WTC11 (cell line): ENCODE data around the gene CAMK1.

Experiments used
- ATF1 ChIP-seq: sonication (generic); formaldehyde crosslinking; IDR thresholded peaks from 2 replicates; pipeline ENCODE4 v1.8.1; 2023; ENCODE audit warnings: mild to moderate bottlenecking, moderate library complexity, missing genetic modification reagents
- CTCF ChIP-seq: fragments of 200-600 bp; IDR thresholded peaks from 2 replicates; pipeline ENCODE4 v1.8.0; 2022; ENCODE audit warnings: antibody characterized with exemption
- FOXJ3 ChIP-seq: sonication (generic); formaldehyde crosslinking; IDR thresholded peaks from 2 replicates; pipeline ENCODE4 v1.9.0; 2021; ENCODE audit warnings: missing genetic modification reagents, mild to moderate bottlenecking, borderline replicate concordance
- FOXP4 ChIP-seq: sonication (generic); formaldehyde crosslinking; IDR thresholded peaks from 2 replicates; pipeline ENCODE4 v1.8.0; 2022; ENCODE audit warnings: mild to moderate bottlenecking, missing genetic modification reagents
- NR1H2 ChIP-seq: sonication (generic); formaldehyde crosslinking; IDR thresholded peaks from 2 replicates; pipeline ENCODE4 v1.9.0; 2021; ENCODE audit warnings: mild to moderate bottlenecking, moderate library complexity, missing genetic modification reagents
- RELA ChIP-seq: sonication (generic); formaldehyde crosslinking; IDR thresholded peaks from 2 replicates; pipeline ENCODE4 v1.8.1; 2022; ENCODE audit warnings: missing genetic modification reagents, mild to moderate bottlenecking, borderline replicate concordance
- SMAD4 ChIP-seq: sonication (generic); formaldehyde crosslinking; IDR thresholded peaks from 2 replicates; pipeline ENCODE4 v1.8.0; 2022; ENCODE audit warnings: mild to moderate bottlenecking, missing genetic modification reagents
- TEAD1 ChIP-seq: sonication (generic); formaldehyde crosslinking; IDR thresholded peaks from 2 replicates; pipeline ENCODE4 v1.8.0; 2022; ENCODE audit warnings: mild to moderate bottlenecking, missing genetic modification reagents
- TEAD4 ChIP-seq: sonication (generic); formaldehyde crosslinking; IDR thresholded peaks from 2 replicates; pipeline ENCODE4 v1.8.0; 2022; ENCODE audit warnings: mild to moderate bottlenecking, missing genetic modification reagents
- USF1 ChIP-seq: sonication (generic); formaldehyde crosslinking; IDR thresholded peaks from 2 replicates; pipeline ENCODE4 v1.8.0; 2022; ENCODE audit warnings: mild to moderate bottlenecking, missing genetic modification reagents
- ZNF317 ChIP-seq: sonication (generic); formaldehyde crosslinking; IDR thresholded peaks from 2 replicates; pipeline ENCODE4 v1.8.1; 2023; ENCODE audit warnings: low read depth, mild to moderate bottlenecking, moderate library complexity, missing genetic modification reagents, borderline replicate concordance
- TF ChIP-seq, protein P1 (sequence below): fragments of 250-450 bp; sonication (Bioruptor Pico); IDR thresholded peaks from 2 replicates; pipeline ENCODE4 v1.8.0; 2021; ENCODE audit warnings: mild to moderate bottlenecking
- TF ChIP-seq, protein P2 (sequence below): sonication (generic); formaldehyde crosslinking; IDR thresholded peaks from 2 replicates; pipeline ENCODE4 v1.8.1; 2023; ENCODE audit warnings: mild to moderate bottlenecking, missing genetic modification reagents, moderate library complexity
- TF ChIP-seq, protein P3 (sequence below): sonication (generic); formaldehyde crosslinking; IDR thresholded peaks from 2 replicates; pipeline ENCODE4 v1.8.1; 2023; ENCODE audit warnings: mild to moderate bottlenecking, moderate library complexity, missing genetic modification reagents

DNA sequence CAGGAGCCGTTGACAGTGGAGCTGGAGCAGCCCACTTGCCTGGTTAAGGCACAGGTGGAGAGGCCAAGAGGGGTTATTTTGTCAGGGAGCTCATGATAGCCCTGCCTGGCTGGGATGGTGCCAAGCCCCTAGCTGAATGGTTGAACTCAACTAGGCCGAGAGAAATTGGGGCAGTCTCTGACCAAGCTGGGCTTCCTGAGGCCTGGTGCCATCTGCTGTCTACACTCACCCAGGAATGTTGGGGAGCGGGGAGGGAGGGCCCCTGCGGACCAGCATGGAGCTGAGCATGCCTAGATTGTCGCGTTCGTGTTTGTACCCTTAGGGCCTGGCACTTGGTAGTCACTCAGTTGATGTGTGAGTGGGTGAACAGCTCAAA, 37.0 kb downstream of the CAMK1 start:
- TF ChIP-seq NR1H2 (CRISPR knock-in tag) (no peak), ATF1 (CRISPR knock-in tag) (no peak), ZNF317 (CRISPR knock-in tag) (no peak), CTCF (no peak), FOXJ3 (CRISPR knock-in tag) (no peak), TEAD1 (CRISPR knock-in tag) (no peak), USF1 (CRISPR knock-in tag) (no peak), SMAD4 (CRISPR knock-in tag) (no peak), FOXP4 (CRISPR knock-in tag) (no peak), TEAD4 (no peak), RELA (no peak)
- TF ChIP-seq, protein P1, sequence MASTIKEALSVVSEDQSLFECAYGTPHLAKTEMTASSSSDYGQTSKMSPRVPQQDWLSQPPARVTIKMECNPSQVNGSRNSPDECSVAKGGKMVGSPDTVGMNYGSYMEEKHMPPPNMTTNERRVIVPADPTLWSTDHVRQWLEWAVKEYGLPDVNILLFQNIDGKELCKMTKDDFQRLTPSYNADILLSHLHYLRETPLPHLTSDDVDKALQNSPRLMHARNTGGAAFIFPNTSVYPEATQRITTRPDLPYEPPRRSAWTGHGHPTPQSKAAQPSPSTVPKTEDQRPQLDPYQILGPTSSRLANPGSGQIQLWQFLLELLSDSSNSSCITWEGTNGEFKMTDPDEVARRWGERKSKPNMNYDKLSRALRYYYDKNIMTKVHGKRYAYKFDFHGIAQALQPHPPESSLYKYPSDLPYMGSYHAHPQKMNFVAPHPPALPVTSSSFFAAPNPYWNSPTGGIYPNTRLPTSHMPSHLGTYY (CRISPR knock-in tag), result no peak
- TF ChIP-seq, protein P2, sequence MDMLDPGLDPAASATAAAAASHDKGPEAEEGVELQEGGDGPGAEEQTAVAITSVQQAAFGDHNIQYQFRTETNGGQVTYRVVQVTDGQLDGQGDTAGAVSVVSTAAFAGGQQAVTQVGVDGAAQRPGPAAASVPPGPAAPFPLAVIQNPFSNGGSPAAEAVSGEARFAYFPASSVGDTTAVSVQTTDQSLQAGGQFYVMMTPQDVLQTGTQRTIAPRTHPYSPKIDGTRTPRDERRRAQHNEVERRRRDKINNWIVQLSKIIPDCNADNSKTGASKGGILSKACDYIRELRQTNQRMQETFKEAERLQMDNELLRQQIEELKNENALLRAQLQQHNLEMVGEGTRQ, result no peak
- TF ChIP-seq, protein P3, sequence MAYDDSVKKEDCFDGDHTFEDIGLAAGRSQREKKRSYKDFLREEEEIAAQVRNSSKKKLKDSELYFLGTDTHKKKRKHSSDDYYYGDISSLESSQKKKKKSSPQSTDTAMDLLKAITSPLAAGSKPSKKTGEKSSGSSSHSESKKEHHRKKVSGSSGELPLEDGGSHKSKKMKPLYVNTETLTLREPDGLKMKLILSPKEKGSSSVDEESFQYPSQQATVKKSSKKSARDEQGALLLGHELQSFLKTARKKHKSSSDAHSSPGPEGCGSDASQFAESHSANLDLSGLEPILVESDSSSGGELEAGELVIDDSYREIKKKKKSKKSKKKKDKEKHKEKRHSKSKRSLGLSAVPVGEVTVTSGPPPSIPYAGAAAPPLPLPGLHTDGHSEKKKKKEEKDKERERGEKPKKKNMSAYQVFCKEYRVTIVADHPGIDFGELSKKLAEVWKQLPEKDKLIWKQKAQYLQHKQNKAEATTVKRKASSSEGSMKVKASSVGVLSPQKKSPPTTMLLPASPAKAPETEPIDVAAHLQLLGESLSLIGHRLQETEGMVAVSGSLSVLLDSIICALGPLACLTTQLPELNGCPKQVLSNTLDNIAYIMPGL (CRISPR knock-in tag), result no peak
